SK-N-SH treated with all-trans-retinoic acid at 6 μM for 48 hours (cell line): ENCODE results near the gene METTL25.

Source experiments
- BACH2 ChIP-seq: fragments of 250-450 bp; sonication (Bioruptor Pico); IDR thresholded peaks from 2 replicates; pipeline ENCODE4 v1.9.0; 2021; ENCODE audit warnings: mild to moderate bottlenecking, borderline replicate concordance
- CSDC2 ChIP-seq: fragments of 250-450 bp; sonication (Bioruptor Pico); IDR thresholded peaks from 2 replicates; pipeline ENCODE4 v1.5.0; 2020; ENCODE audit warnings: mild to moderate bottlenecking, moderate library complexity
- GLIS3 ChIP-seq: fragments of 250-450 bp; sonication (Bioruptor Pico); IDR thresholded peaks from 2 replicates; pipeline ENCODE4 v1.5.0; 2020; ENCODE audit warnings: mild to moderate bottlenecking, moderate library complexity
- ZNF565 ChIP-seq: fragments of 450-650 bp; formaldehyde crosslinking; conservative IDR thresholded peaks from 2 replicates; pipeline ENCODE4 v1.5.0; 2020; ENCODE audit warnings: low read depth, mild to moderate bottlenecking, moderate library complexity
- ZNF8 ChIP-seq: fragments of 450-650 bp; formaldehyde crosslinking; IDR thresholded peaks from 2 replicates; pipeline ENCODE4 v1.5.0; 2020; ENCODE audit warnings: mild to moderate bottlenecking, moderate library complexity

DNA sequence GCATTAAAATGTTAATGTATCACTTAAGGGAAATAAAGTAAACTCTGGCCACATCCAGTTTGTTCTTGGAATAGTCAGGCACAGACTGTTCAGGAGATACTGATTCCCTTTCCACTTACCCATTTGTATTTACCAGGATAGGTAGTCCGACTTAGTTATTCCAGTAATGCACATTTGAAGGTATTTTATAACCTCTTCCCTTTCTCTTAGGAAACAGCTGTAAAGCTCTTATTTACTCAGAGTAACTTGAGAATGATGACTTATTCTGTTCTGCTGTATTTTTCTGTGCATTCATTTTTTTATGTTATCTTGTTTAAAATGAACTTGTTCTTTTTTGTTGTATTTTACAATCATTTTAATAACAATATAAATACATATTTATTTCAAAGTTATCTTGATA, 78.0 kb downstream of the METTL25 start:
- no peak for TF ChIP-seq BACH2
- TF ChIP-seq ZNF565 (CRISPR knock-in tag), result no peak
- no peak for TF ChIP-seq ZNF8 (CRISPR knock-in tag)
- TF ChIP-seq GLIS3 (CRISPR knock-in tag), result no peak
- TF ChIP-seq CSDC2 (CRISPR knock-in tag), result no peak
